HepG2 (cell line): ENCODE results near the gene ZNF677. TPM values are rescaled to one million over a fixed set of nuclear protein-coding genes. Genes with fewer than 3 reads are reported as not detected.
"Not testable (repeated sequence)": the region's sequence is repeated elsewhere in the genome, so short reads cannot be mapped to it uniquely, and the experiment has no call there.

Experiments used
- ATAC-seq: fragments of 200-7000 bp; cut with Tn5 transposase; 3 replicates; pipeline ENCODE4 v1.9.1; 2020; ENCODE audit warnings: mild to moderate bottlenecking, moderate library complexity
- BruUV-seq: library from RNA; stranded (reverse); fragments of 400-500 nt; replicated peaks from 2 replicates; lab custom pipeline; 2021; lab: Mats Ljungman, UMichigan
- CTCF ChIA-PET: fragments of 300-600 bp; formaldehyde crosslinking; extraction: SDS; loops from one replicate; lab custom pipeline; 2021; ENCODE audit warnings: low total read pairs, inconsistent platforms, low intra/inter-chr PET ratio; lab: Yijun Ruan, JAX
- POLR2A ChIA-PET: fragments of 350-600 bp; sonication (Branson Sonifier 250); formaldehyde crosslinking; loops from one replicate; lab custom pipeline; 2020; ENCODE audit warnings: antibody characterized with exemption, inconsistent platforms; lab: Yijun Ruan, JAX
- DNase-seq: peaks from one replicate; pipeline ENCODE4 v3.0.0-alpha.2; 2015; ENCODE audit warnings: low spot score
- FAIRE-seq: peaks from 3 replicates; lab custom pipeline; 2011; peaks lifted over from hg19 to GRCh38; lab: Jason Lieb, UNC
- H2AFZ ChIP-seq: one replicate; pipeline ENCODE4 v1.6.1; 2011; ENCODE audit warnings: low read length, inconsistent platforms
- H3K27ac ChIP-seq: fragments of 300-600 bp; 3 replicates; pipeline ENCODE4 v1.8.0; 2011; ENCODE audit warnings: mixed run types, mild to moderate bottlenecking, mixed read lengths, low read length, inconsistent platforms; ENCODE audit not compliant: insufficient read depth; ENCODE audit errors: extremely low read length
- H3K27me3 ChIP-seq, 2 experiments: fragments of 200-600 bp in 1 of 2; 2 replicates in 1 of 2; 3 replicates in 1 of 2; pipeline versions ENCODE4 v1.6.0 to v1.8.0; 2011; ENCODE audit warnings: low read length in 2 of 2, mild to moderate bottlenecking in 2 of 2, moderate library complexity in 2 of 2, inconsistent platforms in 1 of 2; ENCODE audit not compliant: insufficient read depth in 2 of 2, control insufficient read depth in 1 of 2
- H3K36me3 ChIP-seq, 2 experiments: fragments of 200-600 bp in 1 of 2; replicated peaks in 1 of 2; 2 replicates in 1 of 2; 3 replicates in 1 of 2; pipeline versions ENCODE4 v1.5.1 to v1.8.0; 2011; ENCODE audit warnings: low read length in 2 of 2, inconsistent platforms in 1 of 2; ENCODE audit not compliant: insufficient read depth in 2 of 2, control insufficient read depth in 1 of 2
- H3K4me1 ChIP-seq: 2 replicates; pipeline ENCODE4 v1.5.1; 2012; ENCODE audit warnings: low read length, inconsistent platforms; ENCODE audit not compliant: insufficient read depth
- H3K4me2 ChIP-seq: 2 replicates; pipeline ENCODE4 v1.6.0; 2011; ENCODE audit warnings: low read depth, low read length, inconsistent platforms
- H3K4me3 ChIP-seq, 3 experiments: fragments of 200-600 bp in 1 of 3; sonication (generic), shearing (Covaris generic) in 1 of 3; replicated peaks in 1 of 3; 2 replicates each; pipeline ENCODE4 v1.5.1; 2011 to 2016; ENCODE audit warnings: low read length in 3 of 3, inconsistent platforms in 2 of 3, low read depth in 2 of 3, mild to moderate bottlenecking in 2 of 3, control low read depth in 1 of 3, mixed read lengths in 1 of 3; ENCODE audit not compliant: insufficient read depth in 1 of 3
- H3K79me2 ChIP-seq: one replicate; pipeline ENCODE4 v1.6.1; 2011; ENCODE audit warnings: low read length, inconsistent platforms; ENCODE audit not compliant: insufficient read depth
- H3K9ac ChIP-seq: 2 replicates; pipeline ENCODE4 v1.6.0; 2011; ENCODE audit warnings: mild to moderate bottlenecking, low read depth, low read length, inconsistent platforms; ENCODE audit not compliant: insufficient read depth
- H3K9me3 ChIP-seq: 2 replicates; pipeline ENCODE4 v1.5.1; 2012; ENCODE audit warnings: mild to moderate bottlenecking, low read length
- H4K20me1 ChIP-seq: 2 replicates; pipeline ENCODE4 v1.6.0; 2011; ENCODE audit warnings: inconsistent platforms, mild to moderate bottlenecking, low read length, moderate library complexity; ENCODE audit not compliant: insufficient read depth
- GMEB2 ChIP-seq: IDR thresholded peaks from 2 replicates; pipeline ENCODE4 v1.6.1; 2016; ENCODE audit warnings: missing biosample characterization, missing genetic modification reagents, low read depth
- PHB2 ChIP-seq: fragments of 450-650 bp; IDR thresholded peaks from 2 replicates; pipeline ENCODE4 v1.6.1; 2018; ENCODE audit not compliant: partially characterized antibody
- SKIL ChIP-seq: sonication (generic); formaldehyde crosslinking; IDR thresholded peaks from 2 replicates; pipeline ENCODE4 v1.8.0; 2022; ENCODE audit warnings: missing genetic modification reagents, mild to moderate bottlenecking, moderate library complexity, borderline replicate concordance
- THAP8 ChIP-seq: sonication (generic); formaldehyde crosslinking; IDR thresholded peaks from 2 replicates; pipeline ENCODE4 v1.5.1; 2020; ENCODE audit warnings: missing genetic modification reagents, mild to moderate bottlenecking, borderline replicate concordance
- ZNF20 ChIP-seq: sonication (generic); formaldehyde crosslinking; IDR thresholded peaks from 2 replicates; pipeline ENCODE4 v1.4.0; 2020; ENCODE audit warnings: mild to moderate bottlenecking, moderate library complexity, missing genetic modification reagents
- ZNF446 ChIP-seq: sonication (generic); formaldehyde crosslinking; IDR thresholded peaks from 2 replicates; pipeline ENCODE4 v1.5.0; 2020; ENCODE audit warnings: mild to moderate bottlenecking, missing genetic modification reagents
- ZNF674 ChIP-seq: sonication (generic); formaldehyde crosslinking; IDR thresholded peaks from 2 replicates; pipeline ENCODE4 v1.5.0; 2020; ENCODE audit warnings: low read depth, mild to moderate bottlenecking, missing genetic modification reagents
- WGBS: methylation state at CpG from one replicate; pipeline ENCODE4 v1.1.6; 2017; ENCODE audit warnings: low lambda C conversion rate; 5-methylcytosine and 5-hydroxymethylcytosine counted together
- in situ Hi-C: cut with HindIII; loops from 2 replicates; pipeline ENCODE4 v1.10.0; 2017; ENCODE audit warnings: low pct_unique_long_range_greater_than_20kb; ENCODE audit not compliant: extremely low pct_ligation_motif_present
- intact Hi-C: fragments of 100-400 bp; cut with micrococcal nuclease; formaldehyde crosslinking; loops from one replicate; pipeline ENCODE4 v1.10.0; 2022; ENCODE audit not compliant: unreplicated experiment
- polyA plus RNA-seq, 8 experiments: library from polyadenylated mRNA; depleted of rRNA in 3 of 8; stranded (reverse) in 7 of 8; unstranded in 1 of 8; fragments of >200 nt; fragmentation: Illumina TruSeq in 4 of 8; extraction: Trizol in 4 of 8; gene quantifications; 2 replicates each; pipeline versions ENCODE4 v1.2.1 to v1.2.3, GENCODE V29; 2011 to 2016; ENCODE audit warnings: low read depth in 4 of 8, missing spikeins in 1 of 8, mixed read lengths in 1 of 8; ENCODE audit not compliant: insufficient read depth in 1 of 8
- total RNA-seq, 5 experiments: library from RNA; depleted of rRNA; stranded (reverse); fragments of >200 nt; fragmentation: Illumina TruSeq; extraction: Trizol; gene quantifications; 2 replicates each; pipeline ENCODE4 v1.2.3, GENCODE V29; 2016; ENCODE audit warnings: low read depth in 1 of 5

ZNF677 gene
- total and polyA plus RNA-seq, 2 of the 13 experiments (the other 11 are each of a cell fraction or from before 2014, with no cell fraction given), result not detected

- no peak for TF ChIP-seq ZNF674
- TF ChIP-seq ZNF446, result no peak
- TF ChIP-seq GMEB2 (CRISPR knock-in tag), result no peak
- no peak for TF ChIP-seq ZNF20 (CRISPR knock-in tag)
These were observed 36.3 kb upstream of the ZNF677 start (continued) for GRCh38 chr19:53290758-53291549.

GRCh38 chr19:53285087-53285486 lies 30.4 kb upstream of the ZNF677 start:
- H4K20me1 ChIP-seq, result no peaks in the 10 kb centered on the region
- H3K27ac ChIP-seq, result no peak overlapping the region
- no peaks in the 10 kb centered on the region; the same call in 1 of the 2 replicates for H3K9me3 ChIP-seq
- BruUV-seq, result no TSS peak
- intact Hi-C loops, result no loop called here
- H3K4me2 ChIP-seq, result no peak overlapping the region
- H3K4me1 ChIP-seq, result no peaks in the 10 kb centered on the region
- no peaks in the 10 kb centered on the region; a peak in 1 of 5 replicates for H3K27me3 ChIP-seq
- 0% methylated on average over 4 of the region's 4 CpGs for WGBS
- POLR2A ChIA-PET, result no interaction called here
- TF ChIP-seq SKIL (CRISPR knock-in tag), result no peak
- no peak for TF ChIP-seq PHB2
- TF ChIP-seq THAP8 (CRISPR knock-in tag), result no peak
- TF ChIP-seq, all 625 proteins: peak for 0
- CTCF ChIA-PET, result no interaction called here
- Histone ChIP-seq H3K4me3 (no peak overlapping the region), H3K79me2 (no peaks in the 10 kb centered on the region), H3K9ac (no peak overlapping the region), H3K36me3 (no peaks in the 10 kb centered on the region), H2AFZ (no peak overlapping the region)
- in situ Hi-C loops, result no loop called here
- no peak for DNase-seq
- no peak for ATAC-seq
- FAIRE-seq, result no peak

- H3K36me3 ChIP-seq, H3K9ac ChIP-seq, H2AFZ ChIP-seq, in situ Hi-C loops, POLR2A ChIA-PET, ATAC-seq, H4K20me1 ChIP-seq, H3K9me3 ChIP-seq, intact Hi-C loops, H3K4me2 ChIP-seq, FAIRE-seq, H3K27me3 ChIP-seq, DNase-seq, CTCF ChIA-PET, H3K4me3 ChIP-seq, BruUV-seq, H3K4me1 ChIP-seq, H3K27ac ChIP-seq, H3K79me2 ChIP-seq: not testable (repeated sequence)
- no CpG with 5 or more reads among the region's 8 CpGs for WGBS
These were observed 27.3 kb upstream of the ZNF677 start for GRCh38 chr19:53281947-53282346.
